Right hindlimb (tissue), 1 donor: Measurements from ENCODE around the gene CAND1.
"Not testable (repeated sequence)": the region's sequence is repeated elsewhere in the genome, so short reads cannot be mapped to it uniquely, and the experiment has no call there.

Experiments
- DNase-seq: peaks from one replicate; pipeline ENCODE4 v3.0.0-alpha.2; 2018

Gene CAND1

GRCh38 chr12:67284561-67284960 is 15.4 kb downstream of the CAND1 start:
- no peak for DNase-seq

GRCh38 chr12:67286257-67286656 is 17.1 kb downstream of the CAND1 start:
- no peak for DNase-seq

GRCh38 chr12:67287311-67287710 is 18.2 kb downstream of the CAND1 start:
- DNase-seq = no peak

GRCh38 chr12:67288561-67288960 is 19.4 kb downstream of the CAND1 start:
- no peak for DNase-seq

DNA sequence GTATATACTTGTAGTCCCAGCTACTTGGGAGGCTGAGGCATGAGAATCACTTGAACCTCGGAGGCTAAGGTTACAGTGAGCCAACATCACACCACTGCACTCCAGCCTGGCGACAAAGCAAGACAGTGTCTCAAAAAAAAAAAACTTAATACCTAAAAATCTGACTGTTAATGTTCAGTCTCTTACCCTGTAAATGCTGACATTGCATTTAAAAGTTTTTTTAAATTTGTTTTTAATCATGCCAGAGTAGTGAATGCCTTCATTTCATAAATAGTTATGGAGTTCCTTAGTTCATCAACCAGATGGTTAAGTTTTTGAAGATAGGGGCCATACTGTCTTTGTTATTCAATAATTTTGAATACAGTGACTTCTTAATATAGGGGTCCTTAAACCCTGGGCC is 21.2 kb downstream of the CAND1 start:
- no peak for DNase-seq

DNA sequence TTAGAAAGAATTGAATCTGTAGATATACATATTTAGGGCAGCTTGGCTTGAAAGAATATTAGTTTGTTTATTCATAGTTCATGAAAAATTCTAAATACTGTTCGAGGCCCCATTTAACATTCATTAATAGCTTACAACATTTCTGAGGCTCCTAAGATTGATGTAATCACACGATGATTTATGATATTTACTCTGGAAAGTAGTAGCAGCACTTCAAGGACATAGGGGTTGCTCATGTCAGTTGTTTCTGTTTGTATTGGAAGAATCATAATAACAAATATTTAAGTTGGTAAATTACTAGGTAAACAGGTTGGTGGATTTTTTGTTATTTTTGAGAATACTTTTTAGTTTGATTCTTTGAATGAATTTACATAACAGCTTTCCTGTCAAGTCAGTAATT is 30.4 kb downstream of the CAND1 start:
- no peak for DNase-seq

GRCh38 chr12:67299926-67300325 is 30.8 kb downstream of the CAND1 start:
- no peak for DNase-seq

DNA sequence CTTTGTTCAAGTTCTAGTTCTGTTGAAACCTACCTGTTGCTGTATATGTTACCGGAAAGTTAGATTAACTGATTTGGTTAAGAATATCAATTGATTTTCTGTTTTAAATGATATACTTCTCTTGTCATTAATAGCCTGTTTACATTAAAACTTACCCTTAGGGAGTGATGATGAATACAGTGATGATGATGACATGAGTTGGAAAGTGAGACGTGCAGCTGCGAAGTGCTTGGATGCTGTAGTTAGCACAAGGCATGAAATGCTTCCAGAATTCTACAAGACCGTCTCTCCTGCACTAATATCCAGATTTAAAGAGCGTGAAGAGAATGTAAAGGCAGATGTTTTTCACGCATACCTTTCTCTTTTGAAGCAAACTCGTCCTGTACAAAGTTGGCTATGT is 33.0 kb downstream of the CAND1 start:
- no peak for DNase-seq

- no peak for DNase-seq
Observed at GRCh38 chr12:67305544-67305943, 36.4 kb downstream of the CAND1 start.

GRCh38 chr12:67306712-67307111 is 37.6 kb downstream of the CAND1 start:
- no peak for DNase-seq

DNA sequence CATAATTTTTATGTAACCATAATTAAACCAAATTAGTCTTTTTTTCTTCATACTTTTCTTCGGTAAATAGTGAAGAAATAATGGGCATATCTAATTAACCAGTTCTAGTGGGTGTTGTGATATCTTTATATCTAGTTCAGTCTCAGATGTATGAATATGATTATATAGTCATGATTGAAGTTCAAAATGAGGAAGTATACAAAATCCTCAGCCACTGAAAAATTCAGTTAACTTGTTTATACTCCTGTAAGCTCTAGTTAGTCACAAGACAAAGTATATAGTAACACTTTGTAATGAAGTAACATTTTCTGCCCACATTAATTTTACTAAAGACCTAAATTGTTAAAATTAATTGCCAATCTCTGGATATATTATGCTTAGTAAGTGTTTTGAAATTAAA is 46.5 kb downstream of the CAND1 start:
- no peak for DNase-seq

GRCh38 chr12:67318786-67319185 is 49.6 kb downstream of the CAND1 start:
- DNase-seq = no peak

GRCh38 chr12:67319936-67320335 is 50.8 kb downstream of the CAND1 start:
- DNase-seq = no peak

DNA sequence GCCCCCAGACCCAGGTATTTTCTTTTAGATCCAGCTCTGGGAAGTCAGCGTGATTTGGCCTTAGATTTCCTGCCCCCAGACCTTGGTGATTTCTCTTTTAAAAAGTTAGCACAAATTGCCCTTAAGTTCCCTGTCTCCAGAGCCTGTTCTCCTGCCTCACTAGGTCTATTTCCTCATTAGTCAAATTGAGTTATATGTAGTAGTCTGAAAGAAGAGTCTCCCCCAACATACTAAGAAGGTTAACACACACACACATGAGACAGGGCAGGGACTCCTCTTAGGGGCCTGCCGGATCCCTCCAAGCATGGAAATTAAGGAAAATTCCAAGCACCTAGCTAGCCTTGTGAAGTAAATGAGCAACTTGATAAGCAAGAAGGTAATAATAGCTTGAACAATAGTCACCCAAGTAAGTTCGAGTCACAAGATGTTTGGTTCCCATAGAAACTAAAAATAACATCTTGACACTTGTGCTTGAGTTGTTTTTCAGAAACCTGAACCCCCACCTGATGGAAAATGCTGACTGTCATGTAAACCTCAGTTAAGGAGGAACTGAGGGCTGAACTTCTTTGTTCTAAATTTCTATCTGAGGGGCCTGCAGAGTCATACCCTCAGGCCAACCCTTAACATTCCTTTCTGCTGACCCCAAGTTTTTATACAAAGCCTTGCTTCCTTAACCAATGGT is 51.6 kb downstream of the CAND1 start:
- DNase-seq = no peak

DNA sequence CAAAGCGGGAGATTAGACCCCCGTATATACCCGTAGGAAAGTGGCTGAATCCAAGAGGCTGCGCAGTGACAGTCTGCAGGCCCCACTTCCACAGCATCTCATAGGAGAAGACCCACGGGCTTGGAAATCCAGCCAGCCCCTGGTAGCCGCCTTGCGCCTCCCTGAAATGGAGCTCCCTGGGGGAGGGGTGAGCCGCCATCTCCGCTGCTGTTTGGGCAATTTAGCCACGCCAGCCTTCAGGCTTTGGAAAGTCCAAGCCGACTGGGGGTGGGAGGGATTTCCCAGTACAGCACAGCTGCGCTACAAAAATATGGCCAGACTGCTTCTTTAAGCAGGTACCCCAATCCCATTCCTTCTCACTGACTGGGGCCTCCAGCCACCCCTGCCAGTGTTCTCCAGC is 53.4 kb downstream of the CAND1 start:
- no peak for DNase-seq

- DNase-seq = no peak
Observed at GRCh38 chr12:67323007-67323406, 53.8 kb downstream of the CAND1 start.

DNA sequence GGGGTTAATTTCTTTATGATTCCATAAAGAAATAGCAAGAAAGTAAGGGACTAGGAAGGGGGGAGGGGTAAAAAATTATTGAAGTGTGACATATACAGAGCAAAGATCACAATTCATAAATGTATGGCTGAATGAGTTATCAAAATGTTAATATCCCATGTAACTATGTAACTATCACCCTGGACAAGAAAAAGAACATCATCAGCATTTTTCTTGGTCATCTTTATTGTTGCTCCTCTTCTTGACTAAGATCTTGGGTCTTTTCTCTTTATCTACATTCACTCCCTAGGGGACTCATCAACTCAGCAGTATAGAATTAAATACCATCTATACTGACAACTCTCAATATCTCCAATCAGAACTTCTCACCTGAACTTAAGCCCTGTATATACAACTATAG is 57.5 kb downstream of the CAND1 start:
- DNase-seq = no peak

DNA sequence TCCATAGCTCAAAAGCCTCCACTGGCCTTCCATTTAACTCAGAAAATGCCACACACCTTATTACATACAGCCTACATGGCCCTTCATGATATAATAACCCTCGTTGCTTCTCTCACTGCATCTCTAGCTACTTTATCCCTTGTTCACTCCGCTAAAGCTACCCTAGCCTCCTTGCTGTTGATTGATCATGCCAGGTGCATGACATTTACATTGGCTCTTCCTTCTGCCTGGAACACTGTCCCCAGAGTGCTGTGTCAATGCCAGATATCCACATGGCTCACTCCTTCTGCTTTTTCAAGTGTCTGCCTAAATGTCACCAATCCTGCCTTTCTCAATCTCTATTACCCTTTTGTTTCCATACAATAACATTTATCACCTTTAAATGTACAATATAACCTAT is 58.3 kb downstream of the CAND1 start:
- no peak for DNase-seq

- DNase-seq = no peak
Observed at GRCh38 chr12:67331123-67331522, 62.0 kb downstream of the CAND1 start.

DNA sequence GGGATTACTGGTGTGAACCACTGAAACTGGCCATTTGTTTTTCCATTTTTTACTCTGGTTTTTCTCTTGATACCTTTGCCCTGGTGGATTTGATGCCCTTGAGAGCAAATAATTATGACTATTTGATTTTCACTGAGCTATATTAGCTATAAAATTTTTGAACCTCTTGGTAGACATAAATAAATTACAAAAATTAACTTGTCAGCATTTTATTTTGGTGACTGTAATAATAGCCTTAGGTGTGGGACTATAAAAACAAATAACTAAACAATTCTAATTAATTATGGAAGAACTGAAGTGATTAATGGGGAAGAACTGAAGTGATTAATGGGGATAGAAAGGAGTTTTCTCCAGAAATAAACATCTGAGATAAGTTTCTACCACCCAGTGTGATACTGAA is 62.7 kb downstream of the CAND1 start:
- no peak for DNase-seq

- no peak for DNase-seq
Observed at GRCh38 chr12:67333649-67334048, 64.5 kb downstream of the CAND1 start.

DNA sequence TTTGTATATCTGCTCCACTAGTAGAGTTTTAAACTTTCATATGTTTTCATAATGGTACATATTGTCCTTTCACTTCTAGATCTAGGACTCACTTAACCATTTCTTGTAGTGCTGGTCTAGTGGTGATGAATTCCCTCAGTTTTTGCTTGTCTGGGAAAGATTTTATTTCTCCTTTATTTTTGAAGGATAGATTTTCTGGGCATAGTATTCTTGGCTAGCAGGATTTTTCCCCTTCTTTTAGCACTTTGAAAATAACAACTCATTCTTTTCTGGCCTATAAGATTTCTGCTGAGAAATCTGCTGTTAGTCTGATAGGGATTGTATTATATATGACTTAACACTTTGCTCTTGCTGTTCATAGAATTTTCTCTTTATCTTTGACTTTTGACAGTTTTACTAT is 69.3 kb downstream of the CAND1 start:
- DNase-seq = no peak

GRCh38 chr12:67339530-67339929 is 70.4 kb downstream of the CAND1 start:
- DNase-seq = no peak

DNA sequence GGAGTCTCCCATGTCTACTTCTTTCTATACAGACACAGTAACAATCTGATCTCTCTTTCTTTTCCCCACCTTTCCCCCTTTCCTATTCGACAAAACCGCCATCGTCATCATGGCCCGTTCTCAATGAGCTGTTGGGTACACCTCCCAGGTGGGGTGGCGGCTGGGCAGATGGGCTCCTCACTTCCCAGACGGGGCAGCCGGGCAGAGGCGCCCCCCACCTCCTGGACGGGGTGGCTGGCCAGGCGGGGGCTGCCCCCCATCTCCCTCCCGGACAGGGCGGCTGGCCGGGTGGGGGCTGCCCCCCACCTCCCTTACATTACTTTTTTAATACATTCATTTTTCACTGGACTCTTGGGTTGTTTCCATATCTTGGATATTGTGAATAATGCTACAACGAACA is 71.9 kb downstream of the CAND1 start:
- DNase-seq = not testable (repeated sequence)

DNA sequence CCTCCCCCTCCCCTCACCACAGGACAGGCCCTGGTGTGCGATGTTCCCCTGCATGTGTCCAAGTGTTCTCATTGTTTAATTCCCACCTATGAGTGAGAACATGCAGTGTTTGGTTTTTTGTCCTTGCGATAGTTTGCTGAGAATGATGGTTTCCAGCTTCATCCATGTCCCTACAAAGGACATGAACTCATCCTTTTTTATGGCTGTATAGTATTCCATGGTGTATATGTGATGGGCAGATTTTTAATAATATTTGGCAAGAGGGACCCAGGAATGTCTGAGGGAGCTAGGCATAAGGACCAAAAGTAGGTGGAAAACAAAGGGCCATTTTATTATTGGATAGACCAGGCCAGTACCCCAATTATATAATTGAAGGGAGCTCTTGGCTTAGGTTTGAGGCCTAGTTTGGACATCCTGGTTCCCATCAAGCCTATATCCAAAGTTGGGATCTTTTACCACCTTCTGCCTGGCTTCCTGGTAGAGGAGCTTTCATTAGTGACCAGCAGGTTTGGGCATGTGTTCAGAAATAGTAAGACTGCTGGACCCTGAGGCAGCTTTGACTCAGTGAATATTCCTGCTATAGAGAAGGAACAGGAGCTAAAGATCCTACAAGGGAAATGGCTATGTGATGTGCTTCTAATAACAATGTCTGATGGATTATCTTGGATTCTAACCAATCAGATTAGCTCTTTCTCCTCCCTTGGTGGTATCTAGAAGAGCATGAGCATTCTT is 76.0 kb downstream of the CAND1 start:
- DNase-seq = no peak
